OCI-LY3 (cell line): ENCODE measurements around the gene ETV3L.

Experiments used
- H2AFZ ChIP-seq: fragments of 200-600, 300-600 bp; shearing (Covaris generic); 2 replicates; pipeline ENCODE4 v1.6.0; 2014; ENCODE audit warnings: antibody characterized with exemption, low read depth, low read length
- H3K27ac ChIP-seq: fragments of 200-600, 300-600 bp; sonication (generic); 2 replicates; pipeline ENCODE4 v1.5.1; 2014; ENCODE audit warnings: mild to moderate bottlenecking, low read length, moderate library complexity, mixed read lengths
- H3K27me3 ChIP-seq: fragments of 200-600, 300-600 bp; sonication (generic); 2 replicates; pipeline ENCODE4 v1.6.1; 2014; ENCODE audit warnings: low read depth, low read length, mixed read lengths
- H3K36me3 ChIP-seq: fragments of 200-600, 300-600 bp; sonication (generic); replicated peaks from 2 replicates; pipeline ENCODE3; 2014; ENCODE audit warnings: low read depth, low read length, mixed read lengths
- H3K4me1 ChIP-seq: fragments of 300-600, 200-600 bp; sonication (generic); 2 replicates; pipeline ENCODE4 v1.6.1; 2014; ENCODE audit warnings: low read length, mixed read lengths
- H3K4me2 ChIP-seq: fragments of 200-600, 300-600 bp; sonication (generic); 2 replicates; pipeline ENCODE4 v1.6.1; 2014; ENCODE audit warnings: low read length, mixed read lengths
- H3K4me3 ChIP-seq: fragments of 300-600, 200-600 bp; sonication (generic); 2 replicates; pipeline ENCODE4 v1.5.1; 2014; ENCODE audit warnings: antibody characterized with exemption, mild to moderate bottlenecking, low read length, moderate library complexity
- H3K79me2 ChIP-seq: fragments of 300-600, 200-600 bp; shearing (Covaris generic); 2 replicates; pipeline ENCODE4 v1.6.1; 2014; ENCODE audit warnings: mild to moderate bottlenecking, low read length, mixed read lengths
- H3K9ac ChIP-seq: fragments of 300-600, 200-600 bp; shearing (Covaris generic); 2 replicates; pipeline ENCODE4 v1.6.0; 2014; ENCODE audit warnings: mild to moderate bottlenecking, low read length, moderate library complexity
- H3K9me3 ChIP-seq: fragments of 200-600, 300-600 bp; shearing (Covaris generic); 2 replicates; pipeline ENCODE4 v1.6.1; 2014; ENCODE audit warnings: low read length, mixed read lengths; ENCODE audit not compliant: insufficient read depth
- H4K20me1 ChIP-seq: fragments of 200-600, 300-600 bp; sonication (generic); 2 replicates; pipeline ENCODE4 v1.6.1; 2016; ENCODE audit warnings: low read length, mixed read lengths; ENCODE audit not compliant: insufficient read depth
- EZH2phosphoT487 ChIP-seq: fragments of 200-600 bp; shearing (Covaris generic); IDR thresholded peaks from 2 replicates; pipeline ENCODE4 v1.6.1; 2018; ENCODE audit warnings: antibody characterized with exemption, mixed run types, low read depth
- TF ChIP-seq, protein P1 (sequence below): fragments of 200-600, 300-600 bp; sonication (generic); IDR thresholded peaks from 2 replicates; pipeline ENCODE4 v1.5.1; 2014; ENCODE audit warnings: antibody characterized with exemption, low read length, low read depth

ETV3L gene

GRCh38 chr1:157081707-157082106 lies 17.9 kb downstream of the ETV3L start:
- no peaks in the 10 kb centered on the region for H4K20me1 ChIP-seq
- H3K4me2 ChIP-seq, result no peak overlapping the region
- H3K79me2 ChIP-seq, result no peaks in the 10 kb centered on the region
- no peak overlapping the region for H3K9ac ChIP-seq
- no peak overlapping the region for H3K4me3 ChIP-seq
- H3K4me1 ChIP-seq, result peaks cover 10% of the 10 kb centered on the region
- TF ChIP-seq EZH2phosphoT487, result no peak
- TF ChIP-seq, protein P1, sequence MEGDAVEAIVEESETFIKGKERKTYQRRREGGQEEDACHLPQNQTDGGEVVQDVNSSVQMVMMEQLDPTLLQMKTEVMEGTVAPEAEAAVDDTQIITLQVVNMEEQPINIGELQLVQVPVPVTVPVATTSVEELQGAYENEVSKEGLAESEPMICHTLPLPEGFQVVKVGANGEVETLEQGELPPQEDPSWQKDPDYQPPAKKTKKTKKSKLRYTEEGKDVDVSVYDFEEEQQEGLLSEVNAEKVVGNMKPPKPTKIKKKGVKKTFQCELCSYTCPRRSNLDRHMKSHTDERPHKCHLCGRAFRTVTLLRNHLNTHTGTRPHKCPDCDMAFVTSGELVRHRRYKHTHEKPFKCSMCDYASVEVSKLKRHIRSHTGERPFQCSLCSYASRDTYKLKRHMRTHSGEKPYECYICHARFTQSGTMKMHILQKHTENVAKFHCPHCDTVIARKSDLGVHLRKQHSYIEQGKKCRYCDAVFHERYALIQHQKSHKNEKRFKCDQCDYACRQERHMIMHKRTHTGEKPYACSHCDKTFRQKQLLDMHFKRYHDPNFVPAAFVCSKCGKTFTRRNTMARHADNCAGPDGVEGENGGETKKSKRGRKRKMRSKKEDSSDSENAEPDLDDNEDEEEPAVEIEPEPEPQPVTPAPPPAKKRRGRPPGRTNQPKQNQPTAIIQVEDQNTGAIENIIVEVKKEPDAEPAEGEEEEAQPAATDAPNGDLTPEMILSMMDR, result no peak
- H3K27me3 ChIP-seq, result peaks cover 18% of the 10 kb centered on the region; the same call in 1 of the 2 replicates
- H2AFZ ChIP-seq, result no peak overlapping the region
- no peaks in the 10 kb centered on the region for H3K9me3 ChIP-seq
- no peak overlapping the region for H3K27ac ChIP-seq
- no peaks in the 10 kb centered on the region for H3K36me3 ChIP-seq

- no peak overlapping the region for H2AFZ ChIP-seq
- no peak overlapping the region for H3K4me2 ChIP-seq
- peaks cover 25% of the 10 kb centered on the region; the same call in 1 of the 2 replicates for H3K27me3 ChIP-seq
- no peaks in the 10 kb centered on the region for H3K36me3 ChIP-seq
- no peaks in the 10 kb centered on the region for H4K20me1 ChIP-seq
- no peaks in the 10 kb centered on the region for H3K9me3 ChIP-seq
- no peak overlapping the region for H3K9ac ChIP-seq
- H3K79me2 ChIP-seq, result no peaks in the 10 kb centered on the region
- no peak for TF ChIP-seq EZH2phosphoT487
- TF ChIP-seq, protein P1, result no peak
- H3K27ac ChIP-seq, result no peak overlapping the region
- no peak overlapping the region for H3K4me3 ChIP-seq
- peaks cover 10% of the 10 kb centered on the region for H3K4me1 ChIP-seq
These were observed 18.9 kb downstream of the ETV3L start for GRCh38 chr1:157080714-157081113.

DNA sequence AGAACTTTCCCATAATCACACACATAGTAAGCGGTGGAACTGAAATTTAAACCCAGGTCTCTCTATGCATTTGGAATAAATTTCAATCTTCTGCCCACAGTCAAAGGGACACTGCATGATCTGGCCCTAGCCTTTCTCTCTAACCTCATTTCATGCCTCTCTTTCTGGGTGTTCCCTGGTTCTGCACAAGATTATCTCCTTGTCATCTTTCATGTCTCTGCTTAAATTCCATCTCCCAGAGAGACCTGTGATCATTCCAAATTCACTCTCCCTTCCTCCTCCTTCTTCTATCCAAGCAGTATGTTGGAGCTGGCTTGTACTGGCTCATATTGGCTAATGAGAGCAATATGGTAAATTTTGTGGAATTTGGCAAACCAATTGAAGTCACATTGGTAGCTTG lies 22.2 kb downstream of the ETV3L start:
- Histone ChIP-seq H3K4me3 (no peak overlapping the region), H3K4me1 (peaks cover 10% of the 10 kb centered on the region), H3K36me3 (no peaks in the 10 kb centered on the region), H2AFZ (no peak overlapping the region), H4K20me1 (no peaks in the 10 kb centered on the region), H3K9me3 (no peaks in the 10 kb centered on the region), H3K27ac (no peak overlapping the region), H3K9ac (no peak overlapping the region), H3K79me2 (no peaks in the 10 kb centered on the region), H3K4me2 (no peak overlapping the region), H3K27me3 (peaks cover 19% of the 10 kb centered on the region; the same call in 1 of the 2 replicates)
- TF ChIP-seq, protein P1, result no peak
- no peak for TF ChIP-seq EZH2phosphoT487

DNA sequence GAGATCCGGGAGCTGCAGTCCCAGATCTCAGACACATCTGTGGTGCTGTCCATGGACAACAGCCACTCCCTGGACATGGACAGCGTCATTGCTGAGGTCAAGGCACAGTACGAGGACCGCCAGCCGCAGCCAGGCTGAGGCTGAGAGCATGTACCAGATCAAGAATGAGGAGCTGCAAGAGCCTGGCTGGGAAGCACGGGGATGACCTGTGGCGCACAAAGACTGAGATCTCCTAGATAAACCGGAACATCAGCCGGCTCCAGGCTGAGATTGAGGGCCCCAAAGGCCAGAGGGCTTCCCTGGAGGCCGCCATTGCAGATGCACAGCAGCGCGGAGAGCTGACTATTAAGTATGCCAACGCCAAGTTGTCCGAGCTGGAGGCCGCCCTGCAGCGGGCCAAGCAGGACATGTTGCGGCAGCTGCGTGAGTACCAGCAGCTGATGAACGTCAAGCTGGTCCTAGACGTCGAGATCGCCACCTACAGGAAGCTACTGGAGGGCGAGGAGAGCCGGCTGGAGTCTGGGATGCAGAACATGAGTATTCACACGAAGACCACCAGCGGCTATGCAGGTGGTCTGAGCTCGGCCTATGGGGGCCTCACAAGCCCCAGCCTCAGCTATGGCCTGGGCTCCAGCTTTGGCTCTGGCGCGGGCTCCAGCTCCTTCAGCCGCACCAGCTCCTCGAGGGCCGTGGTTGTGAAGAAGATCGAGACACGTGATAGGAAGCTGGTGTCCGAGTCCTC lies 25.5 kb downstream of the ETV3L start:
- H3K9me3 ChIP-seq, result no peaks in the 10 kb centered on the region
- no peaks in the 10 kb centered on the region for H3K36me3 ChIP-seq
- peaks cover 7% of the 10 kb centered on the region for H3K4me1 ChIP-seq
- H3K79me2 ChIP-seq, result no peaks in the 10 kb centered on the region
- H3K9ac ChIP-seq, result no peak overlapping the region
- H3K4me2 ChIP-seq, result peak overlapping the region; percentile 61
- H3K4me3 ChIP-seq, result peak overlapping the region; percentile 68
- H3K27ac ChIP-seq, result no peak overlapping the region
- H4K20me1 ChIP-seq, result no peaks in the 10 kb centered on the region
- H2AFZ ChIP-seq, result peak overlapping the region; percentile 88
- TF ChIP-seq EZH2phosphoT487, result no peak
- TF ChIP-seq, protein P1, result peak; percentile 66
- H3K27me3 ChIP-seq, result peaks cover 36% of the 10 kb centered on the region
